PC-3 (cell line): Measurements from ENCODE around the gene CLMN. TPM values are rescaled to one million over a fixed set of nuclear protein-coding genes. Genes with fewer than 3 reads are reported as not detected.

ENCODE experiments used
- ATAC-seq: fragments of 200-7000 bp; cut with Tn5 transposase; 2 replicates; pipeline ENCODE4 v1.9.1; 2020; ENCODE audit warnings: mild to moderate bottlenecking, moderate library complexity
- BruUV-seq: library from RNA; stranded (reverse); fragments of 400-500 nt; replicated peaks from 2 replicates; lab custom pipeline; 2021; lab: Mats Ljungman, UMichigan
- CTCF ChIA-PET: fragments of 300-600 bp; sonication (Branson Sonifier 250); formaldehyde crosslinking; loops from one replicate; lab custom pipeline; 2022; ENCODE audit warnings: antibody characterized with exemption; lab: Charles Lee
- POLR2A ChIA-PET: fragments of 300-600 bp; sonication (Branson Sonifier 250); formaldehyde crosslinking; loops from one replicate; lab custom pipeline; 2022; ENCODE audit warnings: antibody characterized with exemption; ENCODE audit not compliant: unreplicated experiment; lab: Charles Lee
- DNase-seq: peaks from one replicate; pipeline ENCODE4 v3.0.0-alpha.2; 2015
- H2AFZ ChIP-seq: fragments of 300-600 bp; sonication (generic); 2 replicates; pipeline ENCODE4 v1.6.0; 2016; ENCODE audit warnings: antibody characterized with exemption, low read length
- H3F3A ChIP-seq: fragments of 300-600 bp; sonication (generic); one replicate; pipeline ENCODE4 v1.6.0; 2017; ENCODE audit warnings: antibody characterized with exemption, low read length, control low read depth, mild to moderate bottlenecking; ENCODE audit not compliant: unreplicated experiment
- H3K27ac ChIP-seq: fragments of 300-600 bp; sonication (generic); 2 replicates; pipeline ENCODE4 v1.5.1; 2016; ENCODE audit warnings: mild to moderate bottlenecking, low read length
- H3K27me3 ChIP-seq: fragments of 300-600 bp; sonication (generic); 2 replicates; pipeline ENCODE4 v1.6.1; 2016; ENCODE audit warnings: low read length, mixed read lengths
- H3K36me3 ChIP-seq: fragments of 300-600 bp; sonication (generic); 2 replicates; pipeline ENCODE4 v1.6.1; 2016; ENCODE audit warnings: low read depth, mixed run types, low read length, mixed read lengths
- H3K4me1 ChIP-seq: fragments of 300-600 bp; sonication (generic); 2 replicates; pipeline ENCODE4 v1.5.1; 2016; ENCODE audit warnings: low read length; ENCODE audit not compliant: insufficient read depth
- H3K4me2 ChIP-seq: fragments of 300-600 bp; sonication (generic); 2 replicates; pipeline ENCODE4 v1.6.0; 2016; ENCODE audit warnings: low read length
- H3K4me3 ChIP-seq: fragments of 300-600 bp; sonication (generic); 2 replicates; pipeline ENCODE4 v1.5.1; 2016; ENCODE audit warnings: mild to moderate bottlenecking, low read length, mixed read lengths
- H3K79me2 ChIP-seq: fragments of 300-600 bp; sonication (generic); 2 replicates; pipeline ENCODE4 v1.6.1; 2017; ENCODE audit warnings: low read length, mixed read lengths
- H3K9ac ChIP-seq: fragments of 300-600 bp; sonication (generic); 2 replicates; pipeline ENCODE4 v1.6.0; 2016; ENCODE audit warnings: mild to moderate bottlenecking, low read length
- H3K9me2 ChIP-seq: fragments of 300-600 bp; sonication (generic); replicated peaks from 2 replicates; pipeline ENCODE4 v1.6.1; 2016; ENCODE audit warnings: mixed run types, low read length, mixed read lengths
- H3K9me3 ChIP-seq: fragments of 300-600 bp; sonication (generic); 2 replicates; pipeline ENCODE4 v1.6.1; 2016; ENCODE audit warnings: low read length, mixed read lengths
- H4K20me1 ChIP-seq: fragments of 300-600 bp; sonication (generic); 2 replicates; pipeline ENCODE4 v1.6.1; 2016; ENCODE audit warnings: low read length, mixed read lengths
- EZH2 ChIP-seq: fragments of 300-600 bp; sonication (generic); IDR thresholded peaks from one replicate; pipeline ENCODE4 v1.6.1; 2017; ENCODE audit warnings: antibody characterized with exemption, mild to moderate bottlenecking, low read length; ENCODE audit not compliant: unreplicated experiment
- EZH2phosphoT487 ChIP-seq: fragments of 300-600 bp; sonication (generic); IDR thresholded peaks from 2 replicates; pipeline ENCODE4 v1.6.1; 2018; ENCODE audit warnings: mild to moderate bottlenecking, antibody characterized with exemption, low read length, borderline replicate concordance
- intact Hi-C: fragments of 100-400 bp; cut with micrococcal nuclease; formaldehyde crosslinking; loops from 2 replicates; pipeline ENCODE4 v1.9.0; 2023
- total RNA-seq: library from RNA; depleted of rRNA; stranded (reverse); fragments of >200 nt; gene quantifications from 2 replicates; pipeline ENCODE4 v1.2.3, GENCODE V29; 2014
- TF ChIP-seq, protein P1 (sequence below): fragments of 300-600 bp; sonication (generic); conservative IDR thresholded peaks from 2 replicates; pipeline ENCODE4 v1.5.1; 2017; ENCODE audit warnings: antibody characterized with exemption, low read depth, mild to moderate bottlenecking, low read length

CLMN gene
- total RNA-seq, 1 experiment from 2014 or later, result 3.5 TPM

DNA sequence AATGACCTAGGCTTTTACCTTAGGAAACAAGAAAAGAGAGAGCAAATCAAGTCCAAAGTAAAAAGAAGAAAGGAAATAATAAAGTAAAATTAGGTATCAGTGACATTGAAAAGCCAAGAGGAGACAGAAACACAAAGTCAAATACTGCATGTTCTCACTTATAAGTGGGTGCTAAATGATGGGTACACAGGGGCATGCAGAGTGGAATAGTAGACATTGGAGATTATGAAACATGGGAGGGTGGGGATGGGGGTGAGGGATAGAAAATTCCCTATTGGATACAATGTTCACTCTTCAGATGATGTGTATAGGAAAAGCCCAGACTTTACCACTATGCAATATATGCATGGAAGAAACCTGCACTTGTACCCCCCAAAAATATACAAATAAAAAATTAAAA is 35.1 kb upstream of the CLMN start:
- no peaks in the 10 kb centered on the region for H4K20me1 ChIP-seq
- ATAC-seq (no peak), DNase-seq (no peak)
- no peak overlapping the region for H3K27ac ChIP-seq
- ChIA-PET CTCF (no interaction called here), POLR2A (no interaction called here)
- no peak overlapping the region for H3K4me2 ChIP-seq
- H3K27me3 ChIP-seq, result no peaks in the 10 kb centered on the region
- H3K9ac ChIP-seq, result no peak overlapping the region
- no peaks in the 10 kb centered on the region for H3F3A ChIP-seq
- no peaks in the 10 kb centered on the region for H3K79me2 ChIP-seq
- H3K9me2 ChIP-seq, result no peaks in the 10 kb centered on the region
- intact Hi-C loops, result no loop called here
- no peak for TF ChIP-seq EZH2
- TF ChIP-seq EZH2phosphoT487, result no peak
- TF ChIP-seq, protein P1, sequence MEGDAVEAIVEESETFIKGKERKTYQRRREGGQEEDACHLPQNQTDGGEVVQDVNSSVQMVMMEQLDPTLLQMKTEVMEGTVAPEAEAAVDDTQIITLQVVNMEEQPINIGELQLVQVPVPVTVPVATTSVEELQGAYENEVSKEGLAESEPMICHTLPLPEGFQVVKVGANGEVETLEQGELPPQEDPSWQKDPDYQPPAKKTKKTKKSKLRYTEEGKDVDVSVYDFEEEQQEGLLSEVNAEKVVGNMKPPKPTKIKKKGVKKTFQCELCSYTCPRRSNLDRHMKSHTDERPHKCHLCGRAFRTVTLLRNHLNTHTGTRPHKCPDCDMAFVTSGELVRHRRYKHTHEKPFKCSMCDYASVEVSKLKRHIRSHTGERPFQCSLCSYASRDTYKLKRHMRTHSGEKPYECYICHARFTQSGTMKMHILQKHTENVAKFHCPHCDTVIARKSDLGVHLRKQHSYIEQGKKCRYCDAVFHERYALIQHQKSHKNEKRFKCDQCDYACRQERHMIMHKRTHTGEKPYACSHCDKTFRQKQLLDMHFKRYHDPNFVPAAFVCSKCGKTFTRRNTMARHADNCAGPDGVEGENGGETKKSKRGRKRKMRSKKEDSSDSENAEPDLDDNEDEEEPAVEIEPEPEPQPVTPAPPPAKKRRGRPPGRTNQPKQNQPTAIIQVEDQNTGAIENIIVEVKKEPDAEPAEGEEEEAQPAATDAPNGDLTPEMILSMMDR, result no peak
- H3K4me3 ChIP-seq, result no peak overlapping the region
- no peak overlapping the region for H2AFZ ChIP-seq
- no TSS peak for BruUV-seq
- H3K36me3 ChIP-seq, result no peaks in the 10 kb centered on the region
- H3K4me1 ChIP-seq, result no peaks in the 10 kb centered on the region
- H3K9me3 ChIP-seq, result no peaks in the 10 kb centered on the region

DNA sequence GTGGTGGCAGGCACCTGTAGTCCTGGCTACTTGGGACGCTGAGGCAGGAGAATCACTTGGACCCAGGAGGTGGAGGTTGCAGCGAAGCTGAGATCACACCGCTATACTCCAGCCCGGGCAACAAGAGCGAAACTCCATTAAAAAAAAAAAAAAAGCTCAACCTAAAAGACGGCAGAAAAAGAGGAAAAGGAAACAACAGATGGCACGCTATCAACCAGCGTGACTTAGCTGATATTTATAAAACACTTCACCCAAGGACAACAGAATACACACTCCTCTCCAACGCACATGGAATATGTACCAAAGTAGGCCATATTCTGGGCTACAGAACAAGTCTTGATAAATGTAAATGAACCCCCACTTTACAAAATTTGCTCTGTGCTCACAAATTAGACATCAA is 34.0 kb upstream of the CLMN start:
- H3K9me2 ChIP-seq, result no peaks in the 10 kb centered on the region
- H3K4me2 ChIP-seq, result no peak overlapping the region
- no peak overlapping the region for H3K27ac ChIP-seq
- H3K9ac ChIP-seq, result no peak overlapping the region
- BruUV-seq, result no TSS peak
- no peaks in the 10 kb centered on the region for H3K79me2 ChIP-seq
- no peak overlapping the region for H3K4me3 ChIP-seq
- ChIA-PET CTCF (no interaction called here), POLR2A (no interaction called here)
- intact Hi-C loops, result no loop called here
- no peak for DNase-seq
- ATAC-seq, result no peak
- H3K27me3 ChIP-seq, result 0 out of 2 replicates have a peak, but pooled peaks cover 6% of the 10 kb centered on the region
- TF ChIP-seq EZH2, result no peak
- no peak for TF ChIP-seq EZH2phosphoT487
- no peaks in the 10 kb centered on the region for H3K9me3 ChIP-seq
- no peaks in the 10 kb centered on the region for H3K36me3 ChIP-seq
- no peaks in the 10 kb centered on the region for H3K4me1 ChIP-seq
- H2AFZ ChIP-seq, result no peak overlapping the region
- no peaks in the 10 kb centered on the region for H3F3A ChIP-seq
- H4K20me1 ChIP-seq, result no peaks in the 10 kb centered on the region

DNA sequence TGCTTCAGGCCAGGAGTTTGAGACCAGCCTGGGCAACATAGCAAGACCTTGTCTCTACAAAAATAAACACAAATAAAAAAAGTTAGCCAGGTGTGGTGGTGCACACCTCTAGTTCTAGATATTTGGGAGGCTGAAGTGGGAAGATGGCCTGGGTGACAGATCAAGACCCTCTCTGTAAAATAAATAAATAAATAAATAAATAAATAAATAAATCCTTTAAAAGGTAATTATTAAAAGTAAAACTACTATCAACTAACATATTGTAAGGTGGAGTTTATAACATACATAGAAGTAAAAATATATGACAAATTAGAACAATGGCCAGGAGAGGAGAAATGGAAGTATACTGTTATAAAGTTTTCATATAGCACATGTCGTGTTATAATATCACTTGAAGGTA is 33.3 kb upstream of the CLMN start:
- Histone ChIP-seq H3K9ac (no peak overlapping the region), H3F3A (no peaks in the 10 kb centered on the region), H3K79me2 (no peaks in the 10 kb centered on the region), H3K27me3 (0 out of 2 replicates have a peak, but pooled peaks cover 6% of the 10 kb centered on the region), H3K4me2 (no peak overlapping the region), H3K27ac (no peak overlapping the region), H2AFZ (no peak overlapping the region), H3K36me3 (no peaks in the 10 kb centered on the region), H4K20me1 (no peaks in the 10 kb centered on the region), H3K9me2 (no peaks in the 10 kb centered on the region), H3K4me3 (no peak overlapping the region), H3K9me3 (no peaks in the 10 kb centered on the region), H3K4me1 (no peaks in the 10 kb centered on the region)
- intact Hi-C loops, result no loop called here
- ATAC-seq, result no peak
- POLR2A ChIA-PET, result no interaction called here
- no peak for TF ChIP-seq EZH2phosphoT487
- TF ChIP-seq EZH2, result no peak
- TF ChIP-seq, protein P1, result no peak
- no peak for DNase-seq
- CTCF ChIA-PET, result no interaction called here
- BruUV-seq, result no TSS peak
